IMR-90 (cell line): Measurements from ENCODE around the gene WBP1L. TPM values are rescaled to one million over a fixed set of nuclear protein-coding genes. Genes with fewer than 3 reads are reported as not detected.

Source experiments
- ATAC-seq: fragments of 200-7000 bp; cut with Tn5 transposase; 2 replicates; pipeline ENCODE4 v1.9.1; 2020; ENCODE audit warnings: low read depth, mild to moderate bottlenecking, moderate library complexity
- BruUV-seq: library from RNA; stranded (reverse); fragments of 400-500 nt; replicated peaks from 2 replicates; lab custom pipeline; 2021; lab: Mats Ljungman, UMichigan
- CTCF ChIA-PET: fragments of 300-600 bp; formaldehyde crosslinking; extraction: SDS; loops from one replicate; lab custom pipeline; 2021; ENCODE audit warnings: antibody characterized with exemption; lab: Yijun Ruan, JAX
- POLR2A ChIA-PET: fragments of 300-600 bp; sonication (Branson Sonifier 250); formaldehyde crosslinking; loops from one replicate; lab custom pipeline; 2022; ENCODE audit warnings: antibody characterized with exemption; ENCODE audit not compliant: unreplicated experiment; lab: Charles Lee
- DNase-seq: peaks from one replicate; pipeline ENCODE4 v3.0.0; 2013
- H2AFZ ChIP-seq: replicated peaks from 2 replicates; pipeline ENCODE3; 2013; ENCODE audit warnings: low read length, mild to moderate bottlenecking; ENCODE audit not compliant: poor library complexity
- H2AK5ac ChIP-seq: 2 replicates; pipeline ENCODE4 v1.6.1; 2013; ENCODE audit warnings: low read depth, low read length, inconsistent platforms
- H2AK9ac ChIP-seq: replicated peaks from 2 replicates; pipeline ENCODE3; 2013; ENCODE audit warnings: mild to moderate bottlenecking, low read depth, low read length, moderate library complexity; ENCODE audit not compliant: poor library complexity
- H2BK120ac ChIP-seq: 2 replicates; pipeline ENCODE4 v1.6.1; 2013; ENCODE audit warnings: low read depth, low read length, inconsistent platforms
- H2BK15ac ChIP-seq: 3 replicates; pipeline ENCODE4 v1.6.1; 2013; ENCODE audit warnings: low read depth, low read length, inconsistent platforms
- H2BK20ac ChIP-seq: 2 replicates; pipeline ENCODE4 v1.6.1; 2013; ENCODE audit warnings: low read depth, mild to moderate bottlenecking, inconsistent platforms, low read length, moderate library complexity
- H2BK5ac ChIP-seq: 2 replicates; pipeline ENCODE4 v1.6.1; 2013; ENCODE audit warnings: mild to moderate bottlenecking, low read depth, low read length, inconsistent platforms; ENCODE audit not compliant: poor library complexity, severe bottlenecking
- H3K14ac ChIP-seq: replicated peaks from 2 replicates; pipeline ENCODE4 v1.6.1; 2013; ENCODE audit warnings: low read depth, low read length, inconsistent platforms
- H3K18ac ChIP-seq: 2 replicates; pipeline ENCODE4 v1.6.1; 2013; ENCODE audit warnings: low read depth, low read length, control low read depth
- H3K23ac ChIP-seq: 2 replicates; pipeline ENCODE4 v1.6.1; 2013; ENCODE audit warnings: low read depth, low read length, inconsistent platforms
- H3K27ac ChIP-seq: 2 replicates; pipeline ENCODE4 v1.5.1; 2013; ENCODE audit warnings: mild to moderate bottlenecking, control low read depth, low read length; ENCODE audit not compliant: insufficient read depth
- H3K27me3 ChIP-seq: 2 replicates; pipeline ENCODE4 v1.6.1; 2013; ENCODE audit warnings: low read length; ENCODE audit not compliant: control insufficient read depth, insufficient read depth
- H3K36me3 ChIP-seq: 2 replicates; pipeline ENCODE4 v1.6.1; 2013; ENCODE audit warnings: low read length, mixed read lengths; ENCODE audit not compliant: control insufficient read depth, insufficient read depth
- H3K4ac ChIP-seq: 2 replicates; pipeline ENCODE4 v1.6.1; 2013; ENCODE audit warnings: low read depth, low read length, inconsistent platforms
- H3K4me1 ChIP-seq: 2 replicates; pipeline ENCODE4 v1.6.1; 2013; ENCODE audit warnings: low read length, mixed read lengths; ENCODE audit not compliant: control insufficient read depth, insufficient read depth
- H3K4me2 ChIP-seq: 2 replicates; pipeline ENCODE4 v1.6.1; 2013; ENCODE audit warnings: low read depth, mild to moderate bottlenecking, control low read depth, low read length, moderate library complexity
- H3K4me3 ChIP-seq: 2 replicates; pipeline ENCODE4 v1.5.1; 2013; ENCODE audit warnings: low read depth, mild to moderate bottlenecking, control low read depth, low read length, moderate library complexity; ENCODE audit not compliant: insufficient read depth
- H3K56ac ChIP-seq: 2 replicates; pipeline ENCODE4 v1.6.1; 2013; ENCODE audit warnings: low read length, inconsistent platforms; ENCODE audit not compliant: insufficient read depth; ENCODE audit errors: extremely low read depth
- H3K79me1 ChIP-seq, 2 experiments: 2 replicates each; pipeline ENCODE4 v1.6.1; 2013; ENCODE audit warnings: low read length in 2 of 2, inconsistent platforms in 1 of 2, low read depth in 1 of 2
- H3K9ac ChIP-seq: 2 replicates; pipeline ENCODE4 v1.6.1; 2013; ENCODE audit warnings: low read depth, low read length, control low read depth
- H3K9me1 ChIP-seq: 2 replicates; pipeline ENCODE4 v1.6.1; 2013; ENCODE audit warnings: low read length, inconsistent platforms; ENCODE audit not compliant: insufficient read depth
- H3K9me3 ChIP-seq: 2 replicates; pipeline ENCODE4 v1.6.1; 2013; ENCODE audit warnings: low read length; ENCODE audit not compliant: control insufficient read depth, insufficient read depth
- H4K20me1 ChIP-seq: 2 replicates; pipeline ENCODE4 v1.6.1; 2013; ENCODE audit warnings: low read length, inconsistent platforms; ENCODE audit not compliant: insufficient read depth
- H4K5ac ChIP-seq: 2 replicates; pipeline ENCODE4 v1.6.1; 2013; ENCODE audit warnings: mild to moderate bottlenecking, low read depth, low read length, control low read depth
- H4K8ac ChIP-seq, 2 experiments: 2 replicates each; pipeline ENCODE4 v1.6.1; 2013; ENCODE audit warnings: low read depth in 2 of 2, low read length in 2 of 2, control low read depth in 1 of 2, inconsistent platforms in 1 of 2
- H4K91ac ChIP-seq: 2 replicates; pipeline ENCODE4 v1.6.1; 2013; ENCODE audit warnings: low read depth, low read length, inconsistent platforms; ENCODE audit not compliant: insufficient read depth
- CEBPB ChIP-seq: IDR thresholded peaks from 2 replicates; pipeline ENCODE4 v1.6.1; 2012; ENCODE audit warnings: low read depth, low read length, improper control_type of control experiment
- CTCF ChIP-seq: conservative IDR thresholded peaks from 2 replicates; pipeline ENCODE4 v1.5.1; 2012; ENCODE audit warnings: mild to moderate bottlenecking, low read depth, low read length, improper control_type of control experiment
- MAZ ChIP-seq: IDR thresholded peaks from 2 replicates; pipeline ENCODE4 v1.6.1; 2012; ENCODE audit warnings: low read depth, mild to moderate bottlenecking, low read length, improper control_type of control experiment, moderate library complexity, borderline replicate concordance
- NFE2L2 ChIP-seq: fragments of 150-350 bp; IDR thresholded peaks from 2 replicates; pipeline ENCODE4 v1.6.1; 2016; ENCODE audit warnings: low read depth, mild to moderate bottlenecking, low read length
- POLR2A ChIP-seq: IDR thresholded peaks from 2 replicates; pipeline ENCODE4 v1.6.1; 2012; ENCODE audit warnings: mild to moderate bottlenecking, low read depth, low read length
- RAD21 ChIP-seq: IDR thresholded peaks from 2 replicates; pipeline ENCODE4 v1.6.1; 2012; ENCODE audit warnings: low read length, improper control_type of control experiment
- RCOR1 ChIP-seq: IDR thresholded peaks from 2 replicates; pipeline ENCODE4 v1.6.1; 2012; ENCODE audit warnings: mild to moderate bottlenecking, low read length, improper control_type of control experiment; ENCODE audit not compliant: insufficient replicate concordance
- USF2 ChIP-seq: fragments of 150-350 bp; IDR thresholded peaks from 2 replicates; pipeline ENCODE4 v1.6.1; 2017; ENCODE audit warnings: mild to moderate bottlenecking, antibody characterized with exemption, low read length, low read depth
- WGBS, 2 experiments: methylation state at CpG; one replicate each; pipeline versions ENCODE4 v1.1.5 to v1.1.7; 2013; ENCODE audit warnings: missing lambda C conversion rate in 2 of 2; ENCODE audit not compliant: insufficient read length in 1 of 2; ENCODE audit errors: extremely low coverage in 2 of 2; 5-methylcytosine and 5-hydroxymethylcytosine counted together
- dilution Hi-C: fragments of 300-500 bp; cut with HindIII; formaldehyde crosslinking; loops from one replicate; pipeline ENCODE4 v1.14.3; 2018; ENCODE audit warnings: low sequenced_read_pairs; ENCODE audit not compliant: unreplicated experiment
- in situ Hi-C: fragments of 300-500 bp; cut with MboI; formaldehyde crosslinking; loops from 3 replicates; pipeline ENCODE4 v1.14.3; 2019; ENCODE audit warnings: low sequenced_read_pairs, inconsistent platforms, mixed read lengths
- intact Hi-C: fragments of 100-400 bp; cut with micrococcal nuclease; formaldehyde crosslinking; loops from 2 replicates; pipeline ENCODE4 v1.10.0; 2022
- polyA plus RNA-seq, 3 experiments: library from polyadenylated mRNA; depleted of rRNA; stranded (reverse); fragments of >200 nt; gene quantifications; 2 replicates each; pipeline ENCODE4 v1.2.3, GENCODE V29; 2012; ENCODE audit warnings: low replicate concordance in 1 of 3
- total RNA-seq: library from RNA; depleted of rRNA; stranded (reverse); fragments of >200 nt; gene quantifications from 2 replicates; pipeline ENCODE4 v1.2.3, GENCODE V29; 2012

WBP1L gene
- total and polyA plus RNA-seq, 2 of the 4 experiments (the other 2 are of a cell fraction): 20.7 to 31.0 TPM

GRCh38 chr10:102841827-102842345, 98.1 kb downstream of the WBP1L start:
- Histone ChIP-seq H3K9ac (no peak overlapping the region), H2AK9ac (no peak overlapping the region), H2BK20ac (no peak overlapping the region), H2BK5ac (no peak overlapping the region), H4K20me1 (no peaks in the 10 kb centered on the region), H3K4me2 (no peak overlapping the region), H4K8ac (no peak overlapping the region), H3K27ac (no peak overlapping the region), H4K5ac (no peak overlapping the region), H3K14ac (no peak overlapping the region), H3K9me3 (peaks cover 11% of the 10 kb centered on the region), H3K4me1 (no peaks in the 10 kb centered on the region), H2BK15ac (no peak overlapping the region), H3K18ac (no peak overlapping the region), H3K56ac (no peak overlapping the region), H3K23ac (no peak overlapping the region), H4K91ac (no peak overlapping the region), H3K27me3 (peaks cover 13% of the 10 kb centered on the region), H3K36me3 (no peaks in the 10 kb centered on the region), H3K79me1 (no peaks in the 10 kb centered on the region), H3K4me3 (no peak overlapping the region), H3K9me1 (no peaks in the 10 kb centered on the region), H2AK5ac (no peak overlapping the region), H2AFZ (no peak overlapping the region), H2BK120ac (no peak overlapping the region), H3K4ac (no peak overlapping the region)
- ChIA-PET CTCF (no interaction called here), POLR2A (no interaction called here)
- intact Hi-C loops (no loop called here), in situ Hi-C loops (no loop called here), dilution Hi-C loops (no loop called here)
- ATAC-seq (no peak), DNase-seq (no peak)
- no TSS peak for BruUV-seq
- 100% methylated on average over 3 of the region's 11 CpGs; no CpG with 5 or more reads in 1 of the 2 experiments for WGBS, 2 experiments
- TF ChIP-seq RCOR1: no peak
- no peak for TF ChIP-seq RAD21
- no peak for TF ChIP-seq USF2
- no peak for TF ChIP-seq CEBPB
- no peak for TF ChIP-seq MAZ
- TF ChIP-seq POLR2A: no peak
- no peak for TF ChIP-seq NFE2L2
- no peak for TF ChIP-seq CTCF
